Endothelial cell of umbilical vein (primary cell): ENCODE measurements around the gene TDRD10.

Source experiments
- CTCF ChIP-seq, 2 donors: IDR thresholded peaks; 1 replicate in 1 of 2; 2 replicates in 1 of 2; pipeline ENCODE4 v1.5.1; 2011; ENCODE audit warnings: low read length in 2 of 2, mild to moderate bottlenecking in 2 of 2, moderate library complexity in 2 of 2, control low read depth in 1 of 2, inconsistent platforms in 1 of 2, low read depth in 1 of 2; ENCODE audit not compliant: insufficient read depth in 1 of 2; ENCODE audit errors: extremely low read depth in 1 of 2
- EZH2 ChIP-seq: IDR thresholded peaks from 2 replicates; pipeline ENCODE4 v1.6.1; 2012; ENCODE audit warnings: borderline replicate concordance, low read depth, mild to moderate bottlenecking, moderate library complexity, low read length, inconsistent platforms; ENCODE audit not compliant: severe bottlenecking
- MYC ChIP-seq: IDR thresholded peaks from one replicate; pipeline ENCODE4 v1.6.1; 2011; ENCODE audit warnings: mild to moderate bottlenecking, low read depth, low read length
- POLR2A ChIP-seq: IDR thresholded peaks from 2 replicates; pipeline ENCODE4 v1.6.1; 2012; ENCODE audit warnings: low read depth, mild to moderate bottlenecking, control low read depth, low read length
- POLR2AphosphoS5 ChIP-seq: IDR thresholded peaks from 2 replicates; pipeline ENCODE4 v1.6.1; 2012; ENCODE audit warnings: low read depth, mild to moderate bottlenecking, control low read depth, low read length, moderate library complexity; ENCODE audit not compliant: insufficient read depth

- TF ChIP-seq MYC = no peak
- TF ChIP-seq CTCF (IDR thresholded peaks at IDR 0.05; ENCODE audit: extremely low read depth in 1 of 2, insufficient read depth in 1 of 2, low read depth in 1 of 2, low read length in 2 of 2) = peak; percentile 74 to 88
- TF ChIP-seq POLR2AphosphoS5 = no peak
- TF ChIP-seq EZH2 = no peak
- no peak for TF ChIP-seq POLR2A
Measured at GRCh38 chr1:154546264-154547063, 44.4 kb downstream of the TDRD10 start.
